ENCODE results near the gene CNTNAP3B. TPM values are rescaled to one million over a fixed set of nuclear protein-coding genes. Genes with fewer than 3 reads are reported as not detected.
"Not testable (repeated sequence)": the region's sequence is repeated elsewhere in the genome, so short reads cannot be mapped to it uniquely, and the experiment has no call there.

The CNTNAP3B gene
- polyA plus RNA-seq, 3 donors, result not detected

- H3K36me3 Mint-ChIP-seq; H3K27ac Mint-ChIP-seq; H3K4me1 ChIP-seq (ENCODE audit: control insufficient read depth in 1 of 2, insufficient read depth in 2 of 2, low read length in 2 of 2); H3K79me2 ChIP-seq (ENCODE audit: insufficient read depth, low read length); DNase-seq; H3K4me2 ChIP-seq (replicated peaks; ENCODE audit: extremely low read depth, low read length, poor library complexity, severe bottlenecking); H3K36me3 ChIP-seq (replicated peaks in 1 of 2; ENCODE audit: control insufficient read depth in 1 of 2, insufficient read depth in 2 of 2, low read length in 2 of 2); H3K27me3 Mint-ChIP-seq (ENCODE audit: low read depth in 3 of 3); H3K9me3 ChIP-seq (replicated peaks in 1 of 2; ENCODE audit: control insufficient read depth in 1 of 2, insufficient read depth in 1 of 2, low read length in 2 of 2); H3K4me1 Mint-ChIP-seq; H3K9me3 Mint-ChIP-seq; H3K9ac ChIP-seq (ENCODE audit: insufficient read depth, low read length, poor library complexity, severe bottlenecking); H3K27ac ChIP-seq (ENCODE audit: low read depth in 1 of 2, low read length in 2 of 2); H2AFZ ChIP-seq (ENCODE audit: insufficient read depth, low read depth, low read length, poor library complexity, severe bottlenecking); H4K20me1 ChIP-seq (ENCODE audit: insufficient read depth, low read length); H3K4me3 ChIP-seq (replicated peaks in 1 of 3; ENCODE audit: low read depth in 2 of 3, low read length in 3 of 3); intact Hi-C loops (cut with micrococcal nuclease); H3K4me3 Mint-ChIP-seq; H3K27me3 ChIP-seq (ENCODE audit: control insufficient read depth in 2 of 2, insufficient read depth in 2 of 2, low read length in 2 of 2): not testable (repeated sequence)
- WGBS (ENCODE audit: insufficient coverage), result no CpG with 5 or more reads among the region's 9 CpGs
Observed at GRCh38 chr9:41851848-41852740, 277.1 kb downstream of the CNTNAP3B start.

DNA sequence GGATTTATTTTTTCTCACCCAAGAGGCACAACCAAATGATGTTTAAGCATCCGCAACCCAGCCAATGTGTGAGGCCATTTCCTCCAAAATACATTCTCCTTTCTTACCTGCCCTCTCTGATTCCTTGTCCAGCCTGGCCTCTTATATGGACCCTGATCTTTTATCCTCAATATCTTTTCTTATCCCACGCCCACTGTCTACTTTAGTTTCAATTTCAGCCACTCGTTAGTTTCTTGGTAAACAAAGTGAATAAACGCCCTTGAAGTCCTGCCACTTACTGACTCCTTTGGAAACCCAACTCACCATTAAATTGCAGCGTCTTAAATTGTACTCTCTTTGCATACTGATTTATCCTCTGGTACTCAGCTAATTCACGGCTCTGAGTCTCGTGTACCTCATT is 281.4 kb downstream of the CNTNAP3B start:
- H3K27ac ChIP-seq (ENCODE audit: low read depth in 1 of 2, low read length in 2 of 2); H3K4me3 Mint-ChIP-seq; H3K9me3 Mint-ChIP-seq; H3K36me3 Mint-ChIP-seq; H3K4me2 ChIP-seq (replicated peaks; ENCODE audit: extremely low read depth, low read length, poor library complexity, severe bottlenecking); H3K9ac ChIP-seq (ENCODE audit: insufficient read depth, low read length, poor library complexity, severe bottlenecking); intact Hi-C loops (cut with micrococcal nuclease); H3K79me2 ChIP-seq (ENCODE audit: insufficient read depth, low read length); H3K27ac Mint-ChIP-seq; H4K20me1 ChIP-seq (ENCODE audit: insufficient read depth, low read length); H2AFZ ChIP-seq (ENCODE audit: insufficient read depth, low read depth, low read length, poor library complexity, severe bottlenecking); H3K4me3 ChIP-seq (replicated peaks in 1 of 3; ENCODE audit: low read depth in 2 of 3, low read length in 3 of 3); H3K36me3 ChIP-seq (replicated peaks in 1 of 2; ENCODE audit: control insufficient read depth in 1 of 2, insufficient read depth in 2 of 2, low read length in 2 of 2); H3K9me3 ChIP-seq (replicated peaks in 1 of 2; ENCODE audit: control insufficient read depth in 1 of 2, insufficient read depth in 1 of 2, low read length in 2 of 2); H3K4me1 Mint-ChIP-seq; H3K4me1 ChIP-seq (ENCODE audit: control insufficient read depth in 1 of 2, insufficient read depth in 2 of 2, low read length in 2 of 2); H3K27me3 ChIP-seq (ENCODE audit: control insufficient read depth in 2 of 2, insufficient read depth in 2 of 2, low read length in 2 of 2); H3K27me3 Mint-ChIP-seq (ENCODE audit: low read depth in 3 of 3); DNase-seq: not testable (repeated sequence)
- WGBS (ENCODE audit: insufficient coverage), result no CpG with 5 or more reads among the region's 7 CpGs

Small RNA genes lying within 50 kb of the gene (small RNA-seq; reads per million reads assigned to genes)
- gene RN7SL343P (ENCODE audit: insufficient read length, low read depth), result not detected

Other genes starting within 250 kb of the CNTNAP3B start
- not detected for gene SPATA31A6, start 54.2 kb upstream of the CNTNAP3B start, polyA plus RNA-seq

All from CD14-positive monocyte (primary cell).